IMR-90 (cell line): Measurements from ENCODE around the gene UTP11. TPM values are rescaled to one million over a fixed set of nuclear protein-coding genes. Genes with fewer than 3 reads are reported as not detected.

ENCODE experiments used
- ATAC-seq: fragments of 200-7000 bp; cut with Tn5 transposase; 2 replicates; pipeline ENCODE4 v1.9.1; 2020; ENCODE audit warnings: low read depth, mild to moderate bottlenecking, moderate library complexity
- BruUV-seq: library from RNA; stranded (reverse); fragments of 400-500 nt; replicated peaks from 2 replicates; lab custom pipeline; 2021; lab: Mats Ljungman, UMichigan
- CTCF ChIA-PET: fragments of 300-600 bp; formaldehyde crosslinking; extraction: SDS; loops from one replicate; lab custom pipeline; 2021; ENCODE audit warnings: antibody characterized with exemption; lab: Yijun Ruan, JAX
- POLR2A ChIA-PET: fragments of 300-600 bp; sonication (Branson Sonifier 250); formaldehyde crosslinking; loops from one replicate; lab custom pipeline; 2022; ENCODE audit warnings: antibody characterized with exemption; ENCODE audit not compliant: unreplicated experiment; lab: Charles Lee
- DNase-seq: peaks from one replicate; pipeline ENCODE4 v3.0.0; 2013
- H2AFZ ChIP-seq: replicated peaks from 2 replicates; pipeline ENCODE3; 2013; ENCODE audit warnings: low read length, mild to moderate bottlenecking; ENCODE audit not compliant: poor library complexity
- H2AK5ac ChIP-seq: 2 replicates; pipeline ENCODE4 v1.6.1; 2013; ENCODE audit warnings: low read depth, low read length, inconsistent platforms
- H2AK9ac ChIP-seq: replicated peaks from 2 replicates; pipeline ENCODE3; 2013; ENCODE audit warnings: mild to moderate bottlenecking, low read depth, low read length, moderate library complexity; ENCODE audit not compliant: poor library complexity
- H2BK120ac ChIP-seq: 2 replicates; pipeline ENCODE4 v1.6.1; 2013; ENCODE audit warnings: low read depth, low read length, inconsistent platforms
- H2BK15ac ChIP-seq: 3 replicates; pipeline ENCODE4 v1.6.1; 2013; ENCODE audit warnings: low read depth, low read length, inconsistent platforms
- H2BK20ac ChIP-seq: 2 replicates; pipeline ENCODE4 v1.6.1; 2013; ENCODE audit warnings: low read depth, mild to moderate bottlenecking, inconsistent platforms, low read length, moderate library complexity
- H2BK5ac ChIP-seq: 2 replicates; pipeline ENCODE4 v1.6.1; 2013; ENCODE audit warnings: mild to moderate bottlenecking, low read depth, low read length, inconsistent platforms; ENCODE audit not compliant: poor library complexity, severe bottlenecking
- H3K14ac ChIP-seq: replicated peaks from 2 replicates; pipeline ENCODE4 v1.6.1; 2013; ENCODE audit warnings: low read depth, low read length, inconsistent platforms
- H3K18ac ChIP-seq: 2 replicates; pipeline ENCODE4 v1.6.1; 2013; ENCODE audit warnings: low read depth, low read length, control low read depth
- H3K23ac ChIP-seq: 2 replicates; pipeline ENCODE4 v1.6.1; 2013; ENCODE audit warnings: low read depth, low read length, inconsistent platforms
- H3K27ac ChIP-seq: 2 replicates; pipeline ENCODE4 v1.5.1; 2013; ENCODE audit warnings: mild to moderate bottlenecking, control low read depth, low read length; ENCODE audit not compliant: insufficient read depth
- H3K27me3 ChIP-seq: 2 replicates; pipeline ENCODE4 v1.6.1; 2013; ENCODE audit warnings: low read length; ENCODE audit not compliant: control insufficient read depth, insufficient read depth
- H3K36me3 ChIP-seq: 2 replicates; pipeline ENCODE4 v1.6.1; 2013; ENCODE audit warnings: low read length, mixed read lengths; ENCODE audit not compliant: control insufficient read depth, insufficient read depth
- H3K4ac ChIP-seq: 2 replicates; pipeline ENCODE4 v1.6.1; 2013; ENCODE audit warnings: low read depth, low read length, inconsistent platforms
- H3K4me1 ChIP-seq: 2 replicates; pipeline ENCODE4 v1.6.1; 2013; ENCODE audit warnings: low read length, mixed read lengths; ENCODE audit not compliant: control insufficient read depth, insufficient read depth
- H3K4me2 ChIP-seq: 2 replicates; pipeline ENCODE4 v1.6.1; 2013; ENCODE audit warnings: low read depth, mild to moderate bottlenecking, control low read depth, low read length, moderate library complexity
- H3K4me3 ChIP-seq: 2 replicates; pipeline ENCODE4 v1.5.1; 2013; ENCODE audit warnings: low read depth, mild to moderate bottlenecking, control low read depth, low read length, moderate library complexity; ENCODE audit not compliant: insufficient read depth
- H3K56ac ChIP-seq: 2 replicates; pipeline ENCODE4 v1.6.1; 2013; ENCODE audit warnings: low read length, inconsistent platforms; ENCODE audit not compliant: insufficient read depth; ENCODE audit errors: extremely low read depth
- H3K79me1 ChIP-seq, 2 experiments: 2 replicates each; pipeline ENCODE4 v1.6.1; 2013; ENCODE audit warnings: low read length in 2 of 2, inconsistent platforms in 1 of 2, low read depth in 1 of 2
- H3K9ac ChIP-seq: 2 replicates; pipeline ENCODE4 v1.6.1; 2013; ENCODE audit warnings: low read depth, low read length, control low read depth
- H3K9me1 ChIP-seq: 2 replicates; pipeline ENCODE4 v1.6.1; 2013; ENCODE audit warnings: low read length, inconsistent platforms; ENCODE audit not compliant: insufficient read depth
- H3K9me3 ChIP-seq: 2 replicates; pipeline ENCODE4 v1.6.1; 2013; ENCODE audit warnings: low read length; ENCODE audit not compliant: control insufficient read depth, insufficient read depth
- H4K20me1 ChIP-seq: 2 replicates; pipeline ENCODE4 v1.6.1; 2013; ENCODE audit warnings: low read length, inconsistent platforms; ENCODE audit not compliant: insufficient read depth
- H4K5ac ChIP-seq: 2 replicates; pipeline ENCODE4 v1.6.1; 2013; ENCODE audit warnings: mild to moderate bottlenecking, low read depth, low read length, control low read depth
- H4K8ac ChIP-seq, 2 experiments: 2 replicates each; pipeline ENCODE4 v1.6.1; 2013; ENCODE audit warnings: low read depth in 2 of 2, low read length in 2 of 2, control low read depth in 1 of 2, inconsistent platforms in 1 of 2
- H4K91ac ChIP-seq: 2 replicates; pipeline ENCODE4 v1.6.1; 2013; ENCODE audit warnings: low read depth, low read length, inconsistent platforms; ENCODE audit not compliant: insufficient read depth
- BHLHE40 ChIP-seq: fragments of 150-350 bp; IDR thresholded peaks from 2 replicates; pipeline ENCODE4 v1.6.1; 2016; ENCODE audit warnings: mild to moderate bottlenecking, low read depth, low read length
- CEBPB ChIP-seq: IDR thresholded peaks from 2 replicates; pipeline ENCODE4 v1.6.1; 2012; ENCODE audit warnings: low read depth, low read length, improper control_type of control experiment
- CHD1 ChIP-seq: IDR thresholded peaks from 2 replicates; pipeline ENCODE4 v1.6.1; 2012; ENCODE audit warnings: low read depth, low read length, improper control_type of control experiment
- ELK1 ChIP-seq: fragments of 150-350 bp; IDR thresholded peaks from 2 replicates; pipeline ENCODE4 v1.6.1; 2016; ENCODE audit warnings: low read depth, mild to moderate bottlenecking, low read length, moderate library complexity, borderline replicate concordance
- MAFK ChIP-seq: IDR thresholded peaks from 2 replicates; pipeline ENCODE4 v1.6.1; 2012; ENCODE audit warnings: low read depth, low read length, improper control_type of control experiment
- MAZ ChIP-seq: IDR thresholded peaks from 2 replicates; pipeline ENCODE4 v1.6.1; 2012; ENCODE audit warnings: low read depth, mild to moderate bottlenecking, low read length, improper control_type of control experiment, moderate library complexity, borderline replicate concordance
- MXI1 ChIP-seq: IDR thresholded peaks from 2 replicates; pipeline ENCODE4 v1.6.1; 2012; ENCODE audit warnings: low read depth, mild to moderate bottlenecking, low read length, moderate library complexity, borderline replicate concordance
- NFE2L2 ChIP-seq: fragments of 150-350 bp; IDR thresholded peaks from 2 replicates; pipeline ENCODE4 v1.6.1; 2016; ENCODE audit warnings: low read depth, mild to moderate bottlenecking, low read length
- POLR2A ChIP-seq: IDR thresholded peaks from 2 replicates; pipeline ENCODE4 v1.6.1; 2012; ENCODE audit warnings: mild to moderate bottlenecking, low read depth, low read length
- RCOR1 ChIP-seq: IDR thresholded peaks from 2 replicates; pipeline ENCODE4 v1.6.1; 2012; ENCODE audit warnings: mild to moderate bottlenecking, low read length, improper control_type of control experiment; ENCODE audit not compliant: insufficient replicate concordance
- RFX5 ChIP-seq: IDR thresholded peaks from 2 replicates; pipeline ENCODE4 v1.8.0; 2012; ENCODE audit warnings: low read depth, mild to moderate bottlenecking, low read length, moderate library complexity
- USF2 ChIP-seq: fragments of 150-350 bp; IDR thresholded peaks from 2 replicates; pipeline ENCODE4 v1.6.1; 2017; ENCODE audit warnings: mild to moderate bottlenecking, antibody characterized with exemption, low read length, low read depth
- WGBS, 2 experiments: methylation state at CpG; one replicate each; pipeline versions ENCODE4 v1.1.5 to v1.1.7; 2013; ENCODE audit warnings: missing lambda C conversion rate in 2 of 2; ENCODE audit not compliant: insufficient read length in 1 of 2; ENCODE audit errors: extremely low coverage in 2 of 2; 5-methylcytosine and 5-hydroxymethylcytosine counted together
- dilution Hi-C: fragments of 300-500 bp; cut with HindIII; formaldehyde crosslinking; loops from one replicate; pipeline ENCODE4 v1.14.3; 2018; ENCODE audit warnings: low sequenced_read_pairs; ENCODE audit not compliant: unreplicated experiment
- in situ Hi-C: fragments of 300-500 bp; cut with MboI; formaldehyde crosslinking; loops from 3 replicates; pipeline ENCODE4 v1.14.3; 2019; ENCODE audit warnings: low sequenced_read_pairs, inconsistent platforms, mixed read lengths
- intact Hi-C: fragments of 100-400 bp; cut with micrococcal nuclease; formaldehyde crosslinking; loops from 2 replicates; pipeline ENCODE4 v1.10.0; 2022
- polyA plus RNA-seq, 3 experiments: library from polyadenylated mRNA; depleted of rRNA; stranded (reverse); fragments of >200 nt; gene quantifications; 2 replicates each; pipeline ENCODE4 v1.2.3, GENCODE V29; 2012; ENCODE audit warnings: low replicate concordance in 1 of 3
- total RNA-seq: library from RNA; depleted of rRNA; stranded (reverse); fragments of >200 nt; gene quantifications from 2 replicates; pipeline ENCODE4 v1.2.3, GENCODE V29; 2012

Gene UTP11
- total and polyA plus RNA-seq, 2 of the 4 experiments (the other 2 are of a cell fraction): 22.0 to 27.8 TPM

- H3K27me3 ChIP-seq: peaks cover 39% of the 10 kb centered on the region
- no TSS peak for BruUV-seq
- no peak overlapping the region for H2AK5ac ChIP-seq
- no peak overlapping the region for H3K18ac ChIP-seq
- H3K4me3 ChIP-seq: no peak overlapping the region
- H4K91ac ChIP-seq: no peak overlapping the region
- TF ChIP-seq CHD1: no peak
- TF ChIP-seq RFX5: no peak
- no peak for TF ChIP-seq RCOR1
- TF ChIP-seq MAZ: no peak
- no peak for TF ChIP-seq NFE2L2
- no peak for TF ChIP-seq POLR2A
- TF ChIP-seq MXI1: no peak
- no peak for TF ChIP-seq BHLHE40
- TF ChIP-seq ELK1: no peak
- no peak for TF ChIP-seq MAFK
- no peak for TF ChIP-seq CEBPB
- no peak for TF ChIP-seq USF2
- H3K14ac ChIP-seq: no peak overlapping the region
- H2BK120ac ChIP-seq: no peak overlapping the region
- H3K23ac ChIP-seq: no peak overlapping the region
- no peak overlapping the region for H3K4me2 ChIP-seq
- no peak overlapping the region for H2BK15ac ChIP-seq
- in situ Hi-C loops: no loop called here
- WGBS, 2 experiments: no CpG with 5 or more reads among the region's 4 CpGs
- no peaks in the 10 kb centered on the region for H4K20me1 ChIP-seq
- no peak overlapping the region for H2BK5ac ChIP-seq
- CTCF ChIA-PET: interaction anchor here (0.6 kb wide), 1 partner anchor 53 kb away, joined by 4 read pairs; no protein-coding TSS in a partner anchor
- H4K8ac ChIP-seq: no peak overlapping the region
- POLR2A ChIA-PET: no interaction called here
- no peak overlapping the region for H3K27ac ChIP-seq
- no peaks in the 10 kb centered on the region for H3K9me3 ChIP-seq
- no peak overlapping the region for H4K5ac ChIP-seq
- no peak overlapping the region for H3K56ac ChIP-seq
- H3K4me1 ChIP-seq: no peaks in the 10 kb centered on the region
- no peak overlapping the region for H3K4ac ChIP-seq
- H3K79me1 ChIP-seq: no peaks in the 10 kb centered on the region
- intact Hi-C loops: no loop called here
- DNase-seq (no peak), ATAC-seq (no peak)
- no peak overlapping the region for H3K9ac ChIP-seq
- no peaks in the 10 kb centered on the region for H3K9me1 ChIP-seq
- no peak overlapping the region for H2AFZ ChIP-seq
- H2BK20ac ChIP-seq: no peak overlapping the region
- dilution Hi-C loops: no loop called here
- no peak overlapping the region for H2AK9ac ChIP-seq
- H3K36me3 ChIP-seq: no peaks in the 10 kb centered on the region
Observed at GRCh38 chr1:38055965-38056364, 43.4 kb downstream of the UTP11 start.
